ENCODE measurements around the gene ZNF101. TPM values are rescaled to one million over a fixed set of nuclear protein-coding genes. Genes with fewer than 3 reads are reported as not detected.

Gene ZNF101
- total RNA-seq, 1 donor from 2014 or later, result 29.5 TPM

- no peaks in the 10 kb centered on the region for H3K9me3 Mint-ChIP-seq
- H3K4me2 ChIP-seq, result peak within 1 kb of the TSS; percentile 70
Observed at GRCh38 chr19:19627621-19628500, 40.8 kb upstream of the ZNF101 start, which contains the start of gene LPAR2. TSS of gene LPAR2 (minus strand) at chr19:19628220. CDS start at chr19:19627275, 945 bp downstream.

GRCh38 chr19:19628501-19629134 is 40.0 kb upstream of the ZNF101 start:
- peaks cover 21% of the 10 kb centered on the region for H4K20me1 ChIP-seq (ENCODE audit: low read depth)
- H3K27ac Mint-ChIP-seq, result no peak overlapping the region

More at GRCh38 chr19:19627621-19628500, 40.8 kb upstream of the ZNF101 start, which contains the start of gene LPAR2:
- H3K36me3 Mint-ChIP-seq, result peaks cover 13% of the 10 kb centered on the region
- Histone ChIP-seq H3K4me1 (peaks cover 7% of the 10 kb centered on the region), H3K27ac (peak within 1 kb of the TSS; percentile 54), H3K36me3 (no peaks in the 10 kb centered on the region), H3K4me3 (peak within 1 kb of the TSS; percentile 79), H3K9me3 (ENCODE audit: low read depth) (no peaks in the 10 kb centered on the region), H4K20me1 (ENCODE audit: low read depth) (peaks cover 22% of the 10 kb centered on the region), H3F3A (ENCODE audit: low read depth) (peaks cover 3% of the 10 kb centered on the region), H3K79me2 (ENCODE audit: low read depth) (peaks cover 26% of the 10 kb centered on the region), H3K27me3 (no peaks in the 10 kb centered on the region), H3K9ac (no peak within 1 kb of the TSS), H2AFZ (replicated peaks) (no peak within 1 kb of the TSS)
- peak within 1 kb of the TSS; percentile 12 for H3K27ac Mint-ChIP-seq
- H3K4me1 Mint-ChIP-seq, result peaks cover 15% of the 10 kb centered on the region
- H3K4me3 Mint-ChIP-seq, result peak within 1 kb of the TSS; percentile 89
- H3K27me3 Mint-ChIP-seq (ENCODE audit: insufficient read depth, low read depth), result peaks cover 10% of the 10 kb centered on the region
- TF ChIP-seq EZH2phosphoT487 (IDR thresholded peaks at IDR 0.05) (no peak), CTCF (IDR thresholded peaks at IDR 0.05) (peak; percentile 19)
- peak; percentile 86 for DNase-seq (ENCODE audit: low spot score)

GRCh38 chr19:19630062-19630414 is 38.6 kb upstream of the ZNF101 start:
- TF ChIP-seq EZH2phosphoT487 (IDR thresholded peaks at IDR 0.05) (no peak), CTCF (IDR thresholded peaks at IDR 0.05) (no peak), EZH2 (IDR thresholded peaks at IDR 0.05) (no peak)
- peaks cover 23% of the 10 kb centered on the region for H3K79me2 ChIP-seq (ENCODE audit: low read depth)
- H3K4me1 Mint-ChIP-seq, result peaks cover 15% of the 10 kb centered on the region
- DNase-seq (ENCODE audit: low spot score), result no peak
- H2AFZ ChIP-seq (replicated peaks), result no peak overlapping the region
- no peak overlapping the region for H3K4me3 ChIP-seq
- peaks cover 3% of the 10 kb centered on the region for H3F3A ChIP-seq (ENCODE audit: low read depth)
- H3K4me3 Mint-ChIP-seq, result no peak overlapping the region
- H3K27me3 Mint-ChIP-seq (ENCODE audit: insufficient read depth, low read depth), result peaks cover 10% of the 10 kb centered on the region
- H3K9me3 Mint-ChIP-seq, result no peaks in the 10 kb centered on the region
- peaks cover 19% of the 10 kb centered on the region for H3K36me3 Mint-ChIP-seq
- no peak overlapping the region for H3K4me2 ChIP-seq
- H3K9ac ChIP-seq, result no peak overlapping the region
- no peaks in the 10 kb centered on the region for H3K27me3 ChIP-seq
- H3K36me3 ChIP-seq, result no peaks in the 10 kb centered on the region
- H3K27ac ChIP-seq, result no peak overlapping the region
- no peaks in the 10 kb centered on the region for H3K9me3 ChIP-seq (ENCODE audit: low read depth)
- H3K4me1 ChIP-seq, result peaks cover 7% of the 10 kb centered on the region
- H4K20me1 ChIP-seq (ENCODE audit: low read depth), result peaks cover 13% of the 10 kb centered on the region
- no peak overlapping the region for H3K27ac Mint-ChIP-seq

More at GRCh38 chr19:19628501-19629134, 40.0 kb upstream of the ZNF101 start:
- Mint-ChIP-seq H3K4me1 (peaks cover 15% of the 10 kb centered on the region), H3K36me3 (peaks cover 17% of the 10 kb centered on the region), H3K4me3 (peak overlapping the region; percentile 85), H3K9me3 (no peaks in the 10 kb centered on the region), H3K27me3 (ENCODE audit: insufficient read depth, low read depth) (peaks cover 10% of the 10 kb centered on the region)
- TF ChIP-seq CTCF (IDR thresholded peaks at IDR 0.05) (no peak), EZH2 (IDR thresholded peaks at IDR 0.05) (peak; percentile 28)
- Histone ChIP-seq H3F3A (ENCODE audit: low read depth) (peaks cover 3% of the 10 kb centered on the region), H3K79me2 (ENCODE audit: low read depth) (peaks cover 26% of the 10 kb centered on the region), H3K27me3 (no peaks in the 10 kb centered on the region), H3K4me1 (peaks cover 7% of the 10 kb centered on the region), H3K27ac (peak overlapping the region; percentile 54), H2AFZ (replicated peaks) (no peak overlapping the region), H3K36me3 (no peaks in the 10 kb centered on the region), H3K4me2 (peak overlapping the region; percentile 70), H3K9ac (no peak overlapping the region), H3K9me3 (ENCODE audit: low read depth) (no peaks in the 10 kb centered on the region), H3K4me3 (peak overlapping the region; percentile 79)
- DNase-seq (ENCODE audit: low spot score), result peak; percentile 95

Data from neural progenitor cell (in vitro differentiated cells).